ENCODE measurements around the gene KLF11. TPM values are rescaled to one million over a fixed set of nuclear protein-coding genes. Genes with fewer than 3 reads are reported as not detected.
A peak's percentile ranks its signal among the peaks of the same experiment; 100 is the strongest.

KLF11 gene
- polyA plus RNA-seq, 1 of the 3 experiments (the other 2 are of a cell fraction): 9.5 TPM

- TF ChIP-seq NRF1 (IDR thresholded peaks at IDR 0.05; ENCODE audit: low read depth, low read length) (no peak), ELF1 (IDR thresholded peaks at IDR 0.05) (no peak), FOXJ3 (CRISPR knock-in tag; IDR thresholded peaks at IDR 0.05) (no peak), NFIC (IDR thresholded peaks at IDR 0.05; ENCODE audit: borderline replicate concordance) (peak; percentile 80), FOSL2 (IDR thresholded peaks at IDR 0.05; ENCODE audit: borderline replicate concordance, low read depth) (no peak), USF1 (IDR thresholded peaks at IDR 0.05; ENCODE audit: borderline replicate concordance, low read depth) (no peak), YY1 (IDR thresholded peaks at IDR 0.05; ENCODE audit: low read depth) (no peak), EZH2phosphoT487 (IDR thresholded peaks at IDR 0.05; ENCODE audit: borderline replicate concordance, low read depth) (no peak), EP300 (IDR thresholded peaks at IDR 0.05; ENCODE audit: borderline replicate concordance in 1 of 2, low read depth in 1 of 2, low read length in 1 of 2) (no peak), SMC3 (IDR thresholded peaks at IDR 0.05; ENCODE audit: low read depth, low read length) (peak; percentile 56), CHD2 (IDR thresholded peaks at IDR 0.05; ENCODE audit: low read length, partially characterized antibody) (no peak), RFX5 (IDR thresholded peaks at IDR 0.05; ENCODE audit: low read length) (no peak), USF2 (IDR thresholded peaks at IDR 0.05; ENCODE audit: borderline replicate concordance, low read depth, low read length) (no peak), MAX (IDR thresholded peaks at IDR 0.05; ENCODE audit: low read depth) (peak; percentile 43)
- TF ChIP-seq, protein P1, sequence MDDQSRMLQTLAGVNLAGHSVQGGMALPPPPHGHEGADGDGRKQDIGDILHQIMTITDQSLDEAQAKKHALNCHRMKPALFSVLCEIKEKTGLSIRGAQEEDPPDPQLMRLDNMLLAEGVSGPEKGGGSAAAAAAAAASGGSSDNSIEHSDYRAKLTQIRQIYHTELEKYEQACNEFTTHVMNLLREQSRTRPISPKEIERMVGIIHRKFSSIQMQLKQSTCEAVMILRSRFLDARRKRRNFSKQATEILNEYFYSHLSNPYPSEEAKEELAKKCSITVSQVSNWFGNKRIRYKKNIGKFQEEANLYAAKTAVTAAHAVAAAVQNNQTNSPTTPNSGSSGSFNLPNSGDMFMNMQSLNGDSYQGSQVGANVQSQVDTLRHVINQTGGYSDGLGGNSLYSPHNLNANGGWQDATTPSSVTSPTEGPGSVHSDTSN (IDR thresholded peaks at IDR 0.05): no peak
- TF ChIP-seq, protein P2, sequence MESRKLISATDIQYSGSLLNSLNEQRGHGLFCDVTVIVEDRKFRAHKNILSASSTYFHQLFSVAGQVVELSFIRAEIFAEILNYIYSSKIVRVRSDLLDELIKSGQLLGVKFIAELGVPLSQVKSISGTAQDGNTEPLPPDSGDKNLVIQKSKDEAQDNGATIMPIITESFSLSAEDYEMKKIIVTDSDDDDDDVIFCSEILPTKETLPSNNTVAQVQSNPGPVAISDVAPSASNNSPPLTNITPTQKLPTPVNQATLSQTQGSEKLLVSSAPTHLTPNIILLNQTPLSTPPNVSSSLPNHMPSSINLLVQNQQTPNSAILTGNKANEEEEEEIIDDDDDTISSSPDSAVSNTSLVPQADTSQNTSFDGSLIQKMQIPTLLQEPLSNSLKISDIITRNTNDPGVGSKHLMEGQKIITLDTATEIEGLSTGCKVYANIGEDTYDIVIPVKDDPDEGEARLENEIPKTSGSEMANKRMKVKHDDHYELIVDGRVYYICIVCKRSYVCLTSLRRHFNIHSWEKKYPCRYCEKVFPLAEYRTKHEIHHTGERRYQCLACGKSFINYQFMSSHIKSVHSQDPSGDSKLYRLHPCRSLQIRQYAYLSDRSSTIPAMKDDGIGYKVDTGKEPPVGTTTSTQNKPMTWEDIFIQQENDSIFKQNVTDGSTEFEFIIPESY (IDR thresholded peaks at IDR 0.05; ENCODE audit: borderline replicate concordance, low read depth): no peak
Measured at GRCh38 chr2:10036095-10036884, 7.1 kb upstream of the KLF11 start (continued).
